Tibial artery (tissue), 4 donors: ENCODE data around the gene POLRMT.

ENCODE experiments used
- DNase-seq, 2 donors: peaks; one replicate each; pipeline ENCODE4 v3.0.0-alpha.2; 2019
- H3K27ac ChIP-seq, 2 donors: fragments of 200-600 bp; sonication (generic) in 1 of 2; 1 replicate in 1 of 2; 2 replicates in 1 of 2; pipeline ENCODE4 v1.5.1; 2018 to 2019; ENCODE audit warnings: mild to moderate bottlenecking in 1 of 2
- H3K27me3 ChIP-seq, 2 donors: fragments of 200-600 bp; sonication (generic) in 1 of 2; one replicate each; pipeline versions ENCODE4 v1.5.1 to v1.6.0; 2016 to 2019
- H3K36me3 ChIP-seq, 3 donors: fragments of 200-600 bp; sonication (generic) in 2 of 3; one replicate each; pipeline ENCODE4 v1.5.1; 2016 to 2019; ENCODE audit warnings: mild to moderate bottlenecking in 2 of 3
- H3K4me1 ChIP-seq, 4 donors: fragments of 200-600 bp; sonication (generic) in 2 of 4; 1 replicate in 3 of 4; 2 replicates in 1 of 4; pipeline ENCODE4 v1.5.1; 2016 to 2019
- H3K4me3 ChIP-seq, 2 donors: fragments of 200-600 bp; sonication (generic) in 1 of 2; 1 replicate in 1 of 2; 2 replicates in 1 of 2; pipeline ENCODE4 v1.5.1; 2018 to 2019; ENCODE audit warnings: mild to moderate bottlenecking in 2 of 2
- H3K9me3 ChIP-seq, 3 donors: fragments of 200-600 bp; sonication (generic) in 1 of 3; one replicate each; pipeline ENCODE4 v1.5.1; 2016 to 2019
- intact Hi-C: fragments of 100-400 bp; cut with DNase I; formaldehyde crosslinking; loops from one replicate; pipeline ENCODE4 v1.15.0; 2023; ENCODE audit warnings: low total_unique reads
- TF ChIP-seq, protein P1 (sequence below), 2 experiments: fragments of 200-600 bp in 1 of 2; fragments of 450-650 bp in 1 of 2; IDR thresholded peaks; one replicate each; pipeline ENCODE4 v1.5.1; 2017 to 2019; ENCODE audit warnings: antibody characterized with exemption in 2 of 2, mild to moderate bottlenecking in 1 of 2, moderate library complexity in 1 of 2

The POLRMT gene

GRCh38 chr19:663682-664117, 30.4 kb upstream of the POLRMT start:
- peak overlapping the region; percentile 79 to 88 for H3K4me3 ChIP-seq
- intact Hi-C loops: loop anchor here (5.0 kb wide), 1 partner anchor 249 kb away; the partner anchor contains the start of gene R3HDM4
- DNase-seq: no peak
- peak overlapping the region; percentile 88 to 92 for H3K27ac ChIP-seq
- H3K4me1 ChIP-seq: peaks cover 0 to 56% (median 50%) of the 10 kb centered on the region in 4 donors
- no peaks in the 10 kb centered on the region for H3K9me3 ChIP-seq
- H3K36me3 ChIP-seq: no peaks in the 10 kb centered on the region
- TF ChIP-seq, protein P1, sequence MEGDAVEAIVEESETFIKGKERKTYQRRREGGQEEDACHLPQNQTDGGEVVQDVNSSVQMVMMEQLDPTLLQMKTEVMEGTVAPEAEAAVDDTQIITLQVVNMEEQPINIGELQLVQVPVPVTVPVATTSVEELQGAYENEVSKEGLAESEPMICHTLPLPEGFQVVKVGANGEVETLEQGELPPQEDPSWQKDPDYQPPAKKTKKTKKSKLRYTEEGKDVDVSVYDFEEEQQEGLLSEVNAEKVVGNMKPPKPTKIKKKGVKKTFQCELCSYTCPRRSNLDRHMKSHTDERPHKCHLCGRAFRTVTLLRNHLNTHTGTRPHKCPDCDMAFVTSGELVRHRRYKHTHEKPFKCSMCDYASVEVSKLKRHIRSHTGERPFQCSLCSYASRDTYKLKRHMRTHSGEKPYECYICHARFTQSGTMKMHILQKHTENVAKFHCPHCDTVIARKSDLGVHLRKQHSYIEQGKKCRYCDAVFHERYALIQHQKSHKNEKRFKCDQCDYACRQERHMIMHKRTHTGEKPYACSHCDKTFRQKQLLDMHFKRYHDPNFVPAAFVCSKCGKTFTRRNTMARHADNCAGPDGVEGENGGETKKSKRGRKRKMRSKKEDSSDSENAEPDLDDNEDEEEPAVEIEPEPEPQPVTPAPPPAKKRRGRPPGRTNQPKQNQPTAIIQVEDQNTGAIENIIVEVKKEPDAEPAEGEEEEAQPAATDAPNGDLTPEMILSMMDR (IDR thresholded peaks at IDR 0.05): no peak
- no peaks in the 10 kb centered on the region for H3K27me3 ChIP-seq

GRCh38 chr19:662962-663681, 29.8 kb upstream of the POLRMT start, which contains the start of gene RNF126:
Gene RNF126, minus strand, starts transcription at chr19:663214. Its CDS starts 93 bp downstream, at chr19:663121.
- Histone ChIP-seq H3K4me3 (peak within 1 kb of the TSS; percentile 79 to 88), H3K9me3 (no peaks in the 10 kb centered on the region), H3K36me3 (no peaks in the 10 kb centered on the region), H3K4me1 (peaks cover 0 to 62% (median 56%) of the 10 kb centered on the region in 4 donors), H3K27ac (peak within 1 kb of the TSS; percentile 88 to 92), H3K27me3 (no peaks in the 10 kb centered on the region)
- intact Hi-C loops: loop anchor here (5.0 kb wide), 1 partner anchor 249 kb away; the partner anchor contains the start of gene R3HDM4
- peak; percentile 87 to 97 for DNase-seq
- TF ChIP-seq, protein P1 (IDR thresholded peaks at IDR 0.05): peak in 1 of 2 experiments; percentile 14

- peaks cover 0 to 69% (median 62%) of the 10 kb centered on the region in 4 donors for H3K4me1 ChIP-seq
- H3K36me3 ChIP-seq: peaks cover 0 to 2% (median 0%) of the 10 kb centered on the region in 3 donors
- H3K27me3 ChIP-seq: no peaks in the 10 kb centered on the region
- peak overlapping the region; percentile 79 to 88 for H3K4me3 ChIP-seq
- intact Hi-C loops: loop anchor here (5.0 kb wide), 1 partner anchor 250 kb away; the partner anchor contains the start of gene R3HDM4
- peak overlapping the region; percentile 80 to 88 for H3K27ac ChIP-seq
- no peak for DNase-seq
- no peaks in the 10 kb centered on the region for H3K9me3 ChIP-seq
- TF ChIP-seq, protein P1 (IDR thresholded peaks at IDR 0.05): no peak
These were observed 29.0 kb upstream of the POLRMT start for GRCh38 chr19:662207-662961.

GRCh38 chr19:661427-662196, 28.3 kb upstream of the POLRMT start:
- Histone ChIP-seq H3K27ac (peak overlapping the region; percentile 80 to 88), H3K36me3 (peaks cover 0 to 8% (median 0%) of the 10 kb centered on the region in 3 donors), H3K4me1 (peaks cover 0 to 77% (median 64%) of the 10 kb centered on the region in 4 donors), H3K9me3 (no peaks in the 10 kb centered on the region), H3K4me3 (peak overlapping the region; percentile 79 to 88), H3K27me3 (no peaks in the 10 kb centered on the region)
- no peak for DNase-seq
- intact Hi-C loops: loop anchor here (5.0 kb wide), 1 partner anchor 251 kb away; the partner anchor contains the start of gene R3HDM4
- TF ChIP-seq, protein P1 (IDR thresholded peaks at IDR 0.05): no peak
